Liver (tissue), 3 donors: Measurements from ENCODE around the gene CCT5.

Experiments used
- FOXA1 ChIP-seq: IDR thresholded peaks from 2 replicates; pipeline ENCODE4 v1.6.1; 2016; ENCODE audit warnings: antibody characterized with exemption
- GABPA ChIP-seq, 2 donors: IDR thresholded peaks in 1 of 2; conservative IDR thresholded peaks in 1 of 2; 2 replicates each; pipeline ENCODE4 v1.6.1; 2016; ENCODE audit warnings: antibody characterized with exemption in 2 of 2, mild to moderate bottlenecking in 1 of 2, moderate library complexity in 1 of 2
- HNF4G ChIP-seq: IDR thresholded peaks from 2 replicates; pipeline ENCODE4 v1.6.1; 2016; ENCODE audit warnings: antibody characterized with exemption
- JUND ChIP-seq, 2 donors: IDR thresholded peaks; 2 replicates each; pipeline ENCODE4 v1.6.1; 2016; ENCODE audit warnings: antibody characterized with exemption in 2 of 2
- RAD21 ChIP-seq, 2 donors: IDR thresholded peaks; 2 replicates each; pipeline ENCODE4 v1.6.1; 2016; ENCODE audit warnings: antibody characterized with exemption in 2 of 2, mild to moderate bottlenecking in 2 of 2
- RXRA ChIP-seq, 2 donors: IDR thresholded peaks; 2 replicates each; pipeline ENCODE4 v1.6.1; 2017 to 2018; ENCODE audit warnings: antibody characterized with exemption in 2 of 2, mild to moderate bottlenecking in 1 of 2
- SP1 ChIP-seq: IDR thresholded peaks from 2 replicates; pipeline ENCODE4 v1.6.1; 2018; ENCODE audit warnings: antibody characterized with exemption, mild to moderate bottlenecking
- TAF1 ChIP-seq: conservative IDR thresholded peaks from 2 replicates; pipeline ENCODE4 v1.6.1; 2016; ENCODE audit warnings: antibody characterized with exemption, mild to moderate bottlenecking
- YY1 ChIP-seq: IDR thresholded peaks from 2 replicates; pipeline ENCODE4 v1.6.1; 2016; ENCODE audit warnings: antibody characterized with exemption, mild to moderate bottlenecking
- TF ChIP-seq, protein P1 (sequence below): fragments of 150-350 bp; IDR thresholded peaks from 2 replicates; pipeline ENCODE4 v1.5.1; 2017; ENCODE audit warnings: improper control_type of control experiment, low read depth, low read length; ENCODE audit not compliant: missing input control
- TF ChIP-seq, protein P2 (sequence below): IDR thresholded peaks from 2 replicates; pipeline ENCODE4 v1.6.1; 2016; ENCODE audit warnings: antibody characterized with exemption, mild to moderate bottlenecking
- TF ChIP-seq, protein P3 (sequence below): IDR thresholded peaks from 2 replicates; pipeline ENCODE4 v1.6.1; 2016; ENCODE audit warnings: antibody characterized with exemption
- TF ChIP-seq, protein P4 (sequence below): IDR thresholded peaks from 2 replicates; pipeline ENCODE4 v1.6.1; 2016; ENCODE audit warnings: antibody characterized with exemption
- TF ChIP-seq, protein P5 (sequence below): IDR thresholded peaks from 2 replicates; pipeline ENCODE4 v1.6.1; 2016; ENCODE audit warnings: antibody characterized with exemption
- donor health status: healthy.
- donor health status: healthy.

DNA sequence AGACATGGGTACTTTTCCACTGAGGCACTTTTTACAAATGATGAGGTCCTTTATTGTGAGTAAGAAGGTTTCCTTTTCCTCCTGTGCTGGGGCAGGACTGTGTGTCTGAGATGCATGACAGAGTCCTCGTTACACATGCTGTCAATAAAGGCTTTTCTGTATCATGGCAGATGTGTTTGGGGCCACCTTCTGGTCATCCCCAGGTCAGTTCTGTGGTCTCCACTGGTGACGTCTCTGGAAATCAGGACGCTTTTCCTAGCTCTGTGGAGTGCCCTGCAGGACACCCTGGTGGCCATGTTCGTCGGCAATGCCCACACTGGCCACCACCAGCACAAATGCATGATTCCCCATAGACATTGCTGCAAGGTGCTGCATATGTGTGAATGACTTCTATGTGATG lies 54.9 kb downstream of the CCT5 start:
- TF ChIP-seq, protein P1, sequence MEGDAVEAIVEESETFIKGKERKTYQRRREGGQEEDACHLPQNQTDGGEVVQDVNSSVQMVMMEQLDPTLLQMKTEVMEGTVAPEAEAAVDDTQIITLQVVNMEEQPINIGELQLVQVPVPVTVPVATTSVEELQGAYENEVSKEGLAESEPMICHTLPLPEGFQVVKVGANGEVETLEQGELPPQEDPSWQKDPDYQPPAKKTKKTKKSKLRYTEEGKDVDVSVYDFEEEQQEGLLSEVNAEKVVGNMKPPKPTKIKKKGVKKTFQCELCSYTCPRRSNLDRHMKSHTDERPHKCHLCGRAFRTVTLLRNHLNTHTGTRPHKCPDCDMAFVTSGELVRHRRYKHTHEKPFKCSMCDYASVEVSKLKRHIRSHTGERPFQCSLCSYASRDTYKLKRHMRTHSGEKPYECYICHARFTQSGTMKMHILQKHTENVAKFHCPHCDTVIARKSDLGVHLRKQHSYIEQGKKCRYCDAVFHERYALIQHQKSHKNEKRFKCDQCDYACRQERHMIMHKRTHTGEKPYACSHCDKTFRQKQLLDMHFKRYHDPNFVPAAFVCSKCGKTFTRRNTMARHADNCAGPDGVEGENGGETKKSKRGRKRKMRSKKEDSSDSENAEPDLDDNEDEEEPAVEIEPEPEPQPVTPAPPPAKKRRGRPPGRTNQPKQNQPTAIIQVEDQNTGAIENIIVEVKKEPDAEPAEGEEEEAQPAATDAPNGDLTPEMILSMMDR: peak; percentile 42
- TF ChIP-seq, protein P2, sequence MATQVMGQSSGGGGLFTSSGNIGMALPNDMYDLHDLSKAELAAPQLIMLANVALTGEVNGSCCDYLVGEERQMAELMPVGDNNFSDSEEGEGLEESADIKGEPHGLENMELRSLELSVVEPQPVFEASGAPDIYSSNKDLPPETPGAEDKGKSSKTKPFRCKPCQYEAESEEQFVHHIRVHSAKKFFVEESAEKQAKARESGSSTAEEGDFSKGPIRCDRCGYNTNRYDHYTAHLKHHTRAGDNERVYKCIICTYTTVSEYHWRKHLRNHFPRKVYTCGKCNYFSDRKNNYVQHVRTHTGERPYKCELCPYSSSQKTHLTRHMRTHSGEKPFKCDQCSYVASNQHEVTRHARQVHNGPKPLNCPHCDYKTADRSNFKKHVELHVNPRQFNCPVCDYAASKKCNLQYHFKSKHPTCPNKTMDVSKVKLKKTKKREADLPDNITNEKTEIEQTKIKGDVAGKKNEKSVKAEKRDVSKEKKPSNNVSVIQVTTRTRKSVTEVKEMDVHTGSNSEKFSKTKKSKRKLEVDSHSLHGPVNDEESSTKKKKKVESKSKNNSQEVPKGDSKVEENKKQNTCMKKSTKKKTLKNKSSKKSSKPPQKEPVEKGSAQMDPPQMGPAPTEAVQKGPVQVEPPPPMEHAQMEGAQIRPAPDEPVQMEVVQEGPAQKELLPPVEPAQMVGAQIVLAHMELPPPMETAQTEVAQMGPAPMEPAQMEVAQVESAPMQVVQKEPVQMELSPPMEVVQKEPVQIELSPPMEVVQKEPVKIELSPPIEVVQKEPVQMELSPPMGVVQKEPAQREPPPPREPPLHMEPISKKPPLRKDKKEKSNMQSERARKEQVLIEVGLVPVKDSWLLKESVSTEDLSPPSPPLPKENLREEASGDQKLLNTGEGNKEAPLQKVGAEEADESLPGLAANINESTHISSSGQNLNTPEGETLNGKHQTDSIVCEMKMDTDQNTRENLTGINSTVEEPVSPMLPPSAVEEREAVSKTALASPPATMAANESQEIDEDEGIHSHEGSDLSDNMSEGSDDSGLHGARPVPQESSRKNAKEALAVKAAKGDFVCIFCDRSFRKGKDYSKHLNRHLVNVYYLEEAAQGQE: no peak
- TF ChIP-seq YY1 (no peak), TAF1 (no peak), RAD21 (IDR thresholded peaks at IDR 0.05) (peak; percentile 60 to 70), GABPA (IDR thresholded peaks at IDR 0.05 in 1 of 2, conservative IDR thresholded peaks at IDR 0.05 in 1 of 2) (no peak), JUND (IDR thresholded peaks at IDR 0.05) (no peak), SP1 (no peak), FOXA1 (no peak), HNF4G (no peak), RXRA (IDR thresholded peaks at IDR 0.05) (no peak)
- TF ChIP-seq, protein P3, sequence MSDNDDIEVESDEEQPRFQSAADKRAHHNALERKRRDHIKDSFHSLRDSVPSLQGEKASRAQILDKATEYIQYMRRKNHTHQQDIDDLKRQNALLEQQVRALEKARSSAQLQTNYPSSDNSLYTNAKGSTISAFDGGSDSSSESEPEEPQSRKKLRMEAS: no peak
- TF ChIP-seq, protein P4, sequence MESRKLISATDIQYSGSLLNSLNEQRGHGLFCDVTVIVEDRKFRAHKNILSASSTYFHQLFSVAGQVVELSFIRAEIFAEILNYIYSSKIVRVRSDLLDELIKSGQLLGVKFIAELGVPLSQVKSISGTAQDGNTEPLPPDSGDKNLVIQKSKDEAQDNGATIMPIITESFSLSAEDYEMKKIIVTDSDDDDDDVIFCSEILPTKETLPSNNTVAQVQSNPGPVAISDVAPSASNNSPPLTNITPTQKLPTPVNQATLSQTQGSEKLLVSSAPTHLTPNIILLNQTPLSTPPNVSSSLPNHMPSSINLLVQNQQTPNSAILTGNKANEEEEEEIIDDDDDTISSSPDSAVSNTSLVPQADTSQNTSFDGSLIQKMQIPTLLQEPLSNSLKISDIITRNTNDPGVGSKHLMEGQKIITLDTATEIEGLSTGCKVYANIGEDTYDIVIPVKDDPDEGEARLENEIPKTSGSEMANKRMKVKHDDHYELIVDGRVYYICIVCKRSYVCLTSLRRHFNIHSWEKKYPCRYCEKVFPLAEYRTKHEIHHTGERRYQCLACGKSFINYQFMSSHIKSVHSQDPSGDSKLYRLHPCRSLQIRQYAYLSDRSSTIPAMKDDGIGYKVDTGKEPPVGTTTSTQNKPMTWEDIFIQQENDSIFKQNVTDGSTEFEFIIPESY: no peak
- TF ChIP-seq, protein P5, sequence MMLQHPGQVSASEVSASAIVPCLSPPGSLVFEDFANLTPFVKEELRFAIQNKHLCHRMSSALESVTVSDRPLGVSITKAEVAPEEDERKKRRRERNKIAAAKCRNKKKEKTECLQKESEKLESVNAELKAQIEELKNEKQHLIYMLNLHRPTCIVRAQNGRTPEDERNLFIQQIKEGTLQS: no peak
